Naive thymus-derived CD4-positive, alpha-beta T cell (primary cell): ENCODE measurements around the gene FCGBP. TPM values are rescaled to one million over a fixed set of nuclear protein-coding genes. Genes with fewer than 3 reads are reported as not detected.

Source experiments
- ATAC-seq: fragments of 150-1000 bp; cut with Tn5 transposase; 2 replicates; pipeline ENCODE4 v1.10.0; 2021; ENCODE audit warnings: mild to moderate bottlenecking, moderate library complexity
- CTCF ChIA-PET: fragments of 350-600 bp; sonication (Branson Sonifier 250); formaldehyde crosslinking; loops from one replicate; lab custom pipeline; 2021; ENCODE audit warnings: antibody characterized with exemption; lab: Charles Lee
- POLR2A ChIA-PET: fragments of 350-600 bp; sonication (Branson Sonifier 250); formaldehyde crosslinking; loops from one replicate; lab custom pipeline; 2021; ENCODE audit warnings: antibody characterized with exemption, inconsistent platforms; lab: Charles Lee
- DNase-seq, 9 donors: peaks; one replicate each; pipeline versions ENCODE4 v3.0.0 to v3.0.0-alpha.2; 2020 to 2022; ENCODE audit warnings: mixed read lengths in 1 of 9
- H3K27ac ChIP-seq: one replicate; pipeline ENCODE4 v1.7.0; 2013; ENCODE audit warnings: mild to moderate bottlenecking, low read depth, low read length, moderate library complexity
- H3K27me3 ChIP-seq, 2 donors: one replicate each; pipeline ENCODE4 v1.7.0; 2013; ENCODE audit warnings: low read length in 2 of 2, mild to moderate bottlenecking in 2 of 2, moderate library complexity in 2 of 2; ENCODE audit not compliant: control insufficient read depth in 2 of 2, insufficient read depth in 2 of 2
- H3K36me3 ChIP-seq, 3 experiments: 1 replicate in 2 of 3; 2 replicates in 1 of 3; pipeline ENCODE4 v1.7.0; 2013; ENCODE audit warnings: low read length in 3 of 3, mild to moderate bottlenecking in 3 of 3, moderate library complexity in 1 of 3; ENCODE audit not compliant: insufficient read depth in 3 of 3, control insufficient read depth in 2 of 3
- H3K4me1 ChIP-seq, 2 donors: one replicate each; pipeline ENCODE4 v1.7.0; 2013; ENCODE audit warnings: low read length in 2 of 2, mild to moderate bottlenecking in 2 of 2, moderate library complexity in 1 of 2; ENCODE audit not compliant: control insufficient read depth in 2 of 2, insufficient read depth in 2 of 2
- H3K4me3 ChIP-seq: 2 replicates; pipeline ENCODE4 v1.7.0; 2013; ENCODE audit warnings: mild to moderate bottlenecking, low read length
- H3K9me3 ChIP-seq, 3 experiments: 1 replicate in 2 of 3; 2 replicates in 1 of 3; pipeline ENCODE4 v1.7.0; 2013; ENCODE audit warnings: low read length in 3 of 3; ENCODE audit not compliant: control insufficient read depth in 2 of 3
- H3K27ac Mint-ChIP-seq, 9 donors: one replicate each; pipeline ENCODE4 v1.8.0; 2020 to 2022; ENCODE audit warnings: mixed read lengths in 9 of 9, mild to moderate bottlenecking in 8 of 9, moderate library complexity in 5 of 9, inconsistent platforms in 2 of 9
- H3K27me3 Mint-ChIP-seq, 5 donors: one replicate each; pipeline ENCODE4 v1.8.0; 2021 to 2022; ENCODE audit warnings: mixed read lengths in 5 of 5, mild to moderate bottlenecking in 1 of 5
- H3K36me3 Mint-ChIP-seq, 5 donors: one replicate each; pipeline ENCODE4 v1.8.0; 2020 to 2022; ENCODE audit warnings: mixed read lengths in 5 of 5, mild to moderate bottlenecking in 3 of 5, inconsistent platforms in 1 of 5
- H3K4me1 Mint-ChIP-seq, 7 donors: one replicate each; pipeline ENCODE4 v1.8.0; 2020 to 2022; ENCODE audit warnings: mixed read lengths in 7 of 7, mild to moderate bottlenecking in 3 of 7, inconsistent platforms in 1 of 7
- H3K4me3 Mint-ChIP-seq, 10 donors: one replicate each; pipeline ENCODE4 v1.8.0; 2020 to 2022; ENCODE audit warnings: mild to moderate bottlenecking in 10 of 10, mixed read lengths in 10 of 10, moderate library complexity in 6 of 10, inconsistent platforms in 2 of 10
- H3K9me3 Mint-ChIP-seq, 11 donors: one replicate each; pipeline ENCODE4 v1.8.0; 2020 to 2022; ENCODE audit warnings: mixed read lengths in 11 of 11, mild to moderate bottlenecking in 4 of 11, inconsistent platforms in 1 of 11, moderate library complexity in 1 of 11
- intact Hi-C, 2 donors: fragments of 100-400 bp; cut with micrococcal nuclease; formaldehyde crosslinking; loops; one replicate each; pipeline ENCODE4 v1.15.1; 2023
- polyA plus RNA-seq, 2 donors: library from polyadenylated mRNA; unstranded; fragments of 300-500 nt; fragmentation: Illumina TruSeq; gene quantifications; one replicate each; pipeline ENCODE4 v1.2.3, GENCODE V29; 2021
- total RNA-seq, 6 experiments: library from RNA in 5 of 6; stranded (reverse) in 5 of 6; gene quantifications; 1 replicate in 5 of 6; 2 replicates in 1 of 6; pipeline ENCODE4 v1.2.3 and lab custom pipeline; 2021 to 2026

FCGBP gene
- total and polyA plus RNA-seq, 7 experiments from 2014 or later, result 0.57 to 118 (median 25.9) TPM

- H3K9me3 Mint-ChIP-seq, result no peaks in the 10 kb centered on the region
- H3K27me3 ChIP-seq, result no peaks in the 10 kb centered on the region
- no peak for ATAC-seq
- ChIA-PET CTCF (interaction anchor here (2.8 kb wide), 1 partner anchor 46 kb away, joined by 12 read pairs; the partner anchor contains the start of gene PSMC4), POLR2A (interaction anchor here (0.8 kb wide), 1 partner anchor 45 kb away, joined by 3 read pairs; no protein-coding TSS in a partner anchor)
- H3K4me3 ChIP-seq, result no peak overlapping the region
- intact Hi-C loops, result no loop called here
- no peaks in the 10 kb centered on the region for H3K36me3 ChIP-seq
- H3K36me3 Mint-ChIP-seq, result peaks cover 0 to 28% (median 10%) of the 10 kb centered on the region in 5 donors
- H3K4me1 ChIP-seq, result peaks cover 0 to 8% of the 10 kb centered on the region in 2 donors
- no peak overlapping the region for H3K4me3 Mint-ChIP-seq
- H3K27ac Mint-ChIP-seq, result peak overlapping the region in 1 of 9 donors; percentile 21
- peak in 1 of 9 donors; percentile 14 for DNase-seq
- no peaks in the 10 kb centered on the region for H3K9me3 ChIP-seq
- peaks cover 6 to 23% (median 17%) of the 10 kb centered on the region in 7 donors for H3K4me1 Mint-ChIP-seq
- H3K27ac ChIP-seq, result no peak overlapping the region
- no peaks in the 10 kb centered on the region for H3K27me3 Mint-ChIP-seq
Measured at GRCh38 chr19:39924389-39924788, 10.0 kb downstream of the FCGBP start.

GRCh38 chr19:39923862-39924261, 10.6 kb downstream of the FCGBP start:
- peaks cover 0 to 32% (median 13%) of the 10 kb centered on the region in 5 donors for H3K36me3 Mint-ChIP-seq

DNA sequence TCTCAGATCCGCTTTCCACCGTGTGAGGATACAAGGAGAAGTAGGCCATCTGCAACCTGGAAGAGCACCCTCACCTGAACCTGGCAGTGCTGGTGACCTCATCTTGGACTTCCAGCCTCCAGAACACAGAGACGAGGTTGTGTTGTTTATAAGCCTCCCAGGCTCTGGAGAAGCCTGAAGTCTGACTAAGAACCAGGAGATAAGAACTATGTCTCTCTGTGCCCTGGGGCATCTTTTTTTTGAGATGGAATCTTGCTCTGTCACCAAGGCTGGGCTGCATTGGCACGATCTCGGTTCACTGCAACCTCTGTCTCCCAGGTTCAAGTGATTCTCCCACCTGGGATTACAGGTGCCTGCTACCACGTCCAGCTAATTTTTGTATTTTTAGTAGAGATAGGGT, 14.5 kb downstream of the FCGBP start:
- Mint-ChIP-seq H3K36me3 (peaks cover 0 to 33% (median 12%) of the 10 kb centered on the region in 5 donors), H3K27ac (no peak overlapping the region), H3K4me1 (peaks cover 0 to 23% (median 17%) of the 10 kb centered on the region in 7 donors), H3K4me3 (no peak overlapping the region), H3K9me3 (no peaks in the 10 kb centered on the region), H3K27me3 (no peaks in the 10 kb centered on the region)
- Histone ChIP-seq H3K36me3 (peaks cover 0 to 9% (median 0%) of the 10 kb centered on the region in 3 experiments), H3K4me3 (no peak overlapping the region), H3K27ac (no peak overlapping the region), H3K9me3 (no peaks in the 10 kb centered on the region), H3K4me1 (peaks cover 0 to 4% of the 10 kb centered on the region in 2 donors), H3K27me3 (no peaks in the 10 kb centered on the region)
- intact Hi-C loops, result no loop called here
- CTCF ChIA-PET, result interaction anchor here (0.6 to 2.0 kb wide), 3 partner anchors 13 to 1223 kb away, joined by 3 to 9 read pairs (median 8); partner anchors contain the start of gene PSMC4
- no peak for ATAC-seq
- POLR2A ChIA-PET, result interaction anchor here (0.8 to 1.2 kb wide), 2 partner anchors 49 to 77 kb away, joined by 3 read pairs; partner anchors contain the start of gene ZNF546
- no peak for DNase-seq

More at GRCh38 chr19:39923862-39924261, 10.6 kb downstream of the FCGBP start:
- H3K4me1 Mint-ChIP-seq, result peaks cover 5 to 27% (median 17%) of the 10 kb centered on the region in 7 donors
- Histone ChIP-seq H3K4me3 (no peak overlapping the region), H3K27ac (no peak overlapping the region), H3K4me1 (peaks cover 0 to 8% of the 10 kb centered on the region in 2 donors), H3K36me3 (no peaks in the 10 kb centered on the region), H3K9me3 (no peaks in the 10 kb centered on the region), H3K27me3 (no peaks in the 10 kb centered on the region)
- DNase-seq (no peak), ATAC-seq (no peak)
- intact Hi-C loops, result no loop called here
- POLR2A ChIA-PET, result no interaction called here
- CTCF ChIA-PET, result no interaction called here
- H3K9me3 Mint-ChIP-seq, result no peaks in the 10 kb centered on the region
- H3K4me3 Mint-ChIP-seq, result no peak overlapping the region
- H3K27me3 Mint-ChIP-seq, result no peaks in the 10 kb centered on the region
- no peak overlapping the region for H3K27ac Mint-ChIP-seq

DNA sequence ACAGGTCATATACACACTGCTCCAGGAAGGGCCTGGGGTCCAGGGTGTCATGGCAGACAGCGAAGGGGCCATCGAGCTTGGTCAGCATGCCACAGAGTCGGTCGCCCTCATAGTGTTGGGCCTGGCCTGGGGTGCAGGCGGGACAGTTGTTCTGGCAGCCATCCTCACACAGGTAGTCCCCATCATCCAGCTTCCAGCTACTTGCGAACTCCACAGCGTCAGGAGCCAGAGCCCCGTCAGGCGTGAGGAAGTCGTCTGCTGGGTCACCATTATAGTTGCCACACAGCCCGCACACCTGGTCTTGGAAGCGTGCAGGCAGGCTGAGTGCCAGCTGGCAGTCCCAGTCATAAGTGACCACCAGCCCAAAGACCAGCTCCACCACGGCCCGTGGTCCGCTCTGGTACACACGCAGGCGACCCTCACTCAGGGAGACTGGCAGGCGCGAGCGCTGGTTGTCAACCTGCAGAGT, 16.2 kb downstream of the FCGBP start:
- H3K36me3 ChIP-seq, result peaks cover 0 to 9% (median 0%) of the 10 kb centered on the region in 3 experiments
- ATAC-seq (no peak), DNase-seq (no peak)
- Mint-ChIP-seq H3K27ac (peak overlapping the region in 1 of 9 donors; percentile 41), H3K4me1 (peaks cover 0 to 23% (median 17%) of the 10 kb centered on the region in 7 donors), H3K27me3 (no peaks in the 10 kb centered on the region), H3K9me3 (no peaks in the 10 kb centered on the region), H3K4me3 (no peak overlapping the region), H3K36me3 (peaks cover 0 to 26% (median 10%) of the 10 kb centered on the region in 5 donors)
- H3K27me3 ChIP-seq, result no peaks in the 10 kb centered on the region
- no peak overlapping the region for H3K4me3 ChIP-seq
- intact Hi-C loops, result no loop called here
- H3K27ac ChIP-seq, result no peak overlapping the region
- no peaks in the 10 kb centered on the region for H3K9me3 ChIP-seq
- ChIA-PET CTCF (interaction anchor here (0.7 kb wide), 1 partner anchor 75 kb away, joined by 3 read pairs; no protein-coding TSS in a partner anchor), POLR2A (interaction anchor here (0.7 kb wide), 1 partner anchor 11 kb away, joined by 3 read pairs; no protein-coding TSS in a partner anchor)
- peaks cover 0 to 4% of the 10 kb centered on the region in 2 donors for H3K4me1 ChIP-seq

GRCh38 chr19:39917561-39918182, 16.8 kb downstream of the FCGBP start:
- H3K4me1 Mint-ChIP-seq, result peaks cover 0 to 23% (median 14%) of the 10 kb centered on the region in 7 donors
- intact Hi-C loops, result no loop called here
- ChIA-PET POLR2A (interaction anchor here (0.7 kb wide), 1 partner anchor 11 kb away, joined by 3 read pairs; no protein-coding TSS in a partner anchor), CTCF (interaction anchor here (0.7 kb wide), 1 partner anchor 74 kb away, joined by 3 read pairs; no protein-coding TSS in a partner anchor)
- no peaks in the 10 kb centered on the region for H3K27me3 Mint-ChIP-seq
- peak overlapping the region in 1 of 9 donors; percentile 41 for H3K27ac Mint-ChIP-seq
- H3K9me3 Mint-ChIP-seq, result no peaks in the 10 kb centered on the region
- peaks cover 0 to 23% (median 10%) of the 10 kb centered on the region in 5 donors for H3K36me3 Mint-ChIP-seq
- peaks cover 0 to 4% of the 10 kb centered on the region in 2 donors for H3K4me1 ChIP-seq
- no peak overlapping the region for H3K27ac ChIP-seq
- ATAC-seq, result no peak
- no peak overlapping the region for H3K4me3 ChIP-seq
- H3K36me3 ChIP-seq, result peaks cover 0 to 9% (median 0%) of the 10 kb centered on the region in 3 experiments
- no peak for DNase-seq
- H3K4me3 Mint-ChIP-seq, result no peak overlapping the region
- H3K27me3 ChIP-seq, result no peaks in the 10 kb centered on the region
- no peaks in the 10 kb centered on the region for H3K9me3 ChIP-seq

DNA sequence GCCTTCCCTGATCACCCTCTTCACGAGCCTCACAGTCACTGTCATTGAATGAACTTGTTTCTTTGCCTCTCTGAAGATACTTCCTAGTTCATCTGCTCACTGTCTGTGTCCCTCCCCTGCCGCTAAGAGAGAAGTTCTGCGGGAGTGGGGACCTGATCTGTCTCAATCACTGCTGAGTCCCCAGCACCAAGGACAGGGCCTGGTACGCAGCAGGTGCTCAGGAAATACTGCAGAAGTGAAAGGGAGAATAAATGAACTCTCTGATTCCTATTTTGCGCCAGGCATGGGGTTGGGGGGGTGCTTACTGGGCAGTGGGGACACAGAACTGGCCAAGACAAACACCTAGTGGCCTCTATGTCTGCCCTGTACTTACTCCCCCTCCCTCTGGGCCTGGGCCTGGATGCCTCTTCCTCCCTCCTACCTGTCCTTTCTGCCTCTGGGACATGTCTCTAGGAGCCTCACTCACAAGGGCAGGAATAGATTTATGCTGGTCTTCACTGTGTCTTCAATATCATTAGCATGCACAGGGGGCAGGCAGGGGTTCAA, 17.5 kb downstream of the FCGBP start:
- H3K27me3 ChIP-seq, result no peaks in the 10 kb centered on the region
- intact Hi-C loops, result no loop called here
- ChIA-PET POLR2A (no interaction called here), CTCF (no interaction called here)
- H3K36me3 Mint-ChIP-seq, result peaks cover 0 to 23% (median 10%) of the 10 kb centered on the region in 5 donors
- H3K4me1 ChIP-seq, result peaks cover 0 to 4% of the 10 kb centered on the region in 2 donors
- H3K9me3 ChIP-seq, result no peaks in the 10 kb centered on the region
- ATAC-seq (no peak), DNase-seq (no peak)
- H3K4me3 ChIP-seq, result no peak overlapping the region
- peak overlapping the region in 4 of 9 donors; percentile 38 to 88 (median 46) for H3K27ac Mint-ChIP-seq
- H3K27ac ChIP-seq, result no peak overlapping the region
- no peak overlapping the region for H3K4me3 Mint-ChIP-seq
- H3K4me1 Mint-ChIP-seq, result peaks cover 0 to 23% (median 14%) of the 10 kb centered on the region in 7 donors
- no peaks in the 10 kb centered on the region for H3K9me3 Mint-ChIP-seq
- H3K36me3 ChIP-seq, result peaks cover 0 to 9% (median 0%) of the 10 kb centered on the region in 3 experiments
- H3K27me3 Mint-ChIP-seq, result no peaks in the 10 kb centered on the region
